ENCODE data around the gene SPDYE1.

SPDYE1 gene

DNA sequence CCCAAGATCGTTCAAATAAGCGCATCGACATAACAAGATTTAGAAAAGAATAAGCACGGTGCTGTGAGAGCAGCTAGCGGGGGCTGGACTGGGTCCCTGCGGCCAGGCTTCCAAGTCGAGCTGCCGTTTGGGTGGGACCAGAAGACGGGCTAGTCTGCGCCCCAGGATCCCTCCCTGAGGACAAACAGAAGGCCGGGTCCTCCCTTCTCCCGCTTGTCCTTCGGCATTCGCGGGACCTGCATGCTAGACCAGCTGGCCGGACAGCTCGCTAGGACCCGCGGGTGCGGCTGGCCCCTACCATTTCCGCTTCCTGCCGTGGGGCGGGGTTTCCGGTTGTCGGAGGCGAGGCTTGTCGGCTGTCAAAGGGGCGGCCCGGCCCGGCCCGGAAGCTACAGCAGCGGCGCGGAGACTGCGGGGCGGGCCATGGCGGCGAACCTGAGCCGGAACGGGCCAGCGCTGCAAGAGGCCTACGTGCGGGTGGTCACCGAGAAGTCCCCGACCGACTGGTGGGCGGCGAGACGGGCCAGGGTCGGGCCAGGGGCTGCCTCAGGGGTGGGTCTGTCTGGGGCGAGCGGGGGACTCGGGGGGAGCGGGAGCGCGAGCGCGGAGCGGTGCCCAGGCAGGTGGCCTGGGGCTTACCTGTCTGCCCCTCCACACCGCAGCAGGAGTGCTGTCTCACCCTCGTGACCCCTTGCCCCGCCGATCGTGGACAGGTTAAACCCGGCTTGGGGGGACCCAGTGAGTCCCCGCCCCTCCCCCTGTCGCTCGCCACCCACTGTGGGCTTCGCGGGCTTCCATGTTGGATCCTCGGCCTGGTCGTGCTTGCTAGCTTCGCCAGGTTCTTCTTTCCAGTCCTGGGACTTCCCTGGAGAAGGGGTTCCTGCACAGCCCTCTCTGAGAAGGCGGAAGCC is 46.9 kb downstream of the SPDYE1 start, which contains the start of gene DBNL:
Gene DBNL (plus strand): TSS at position 388 of the 911 bp plus-strand sequence. CDS start 36 bp downstream, at position 424.
- FAIRE-seq: no peak

DNA sequence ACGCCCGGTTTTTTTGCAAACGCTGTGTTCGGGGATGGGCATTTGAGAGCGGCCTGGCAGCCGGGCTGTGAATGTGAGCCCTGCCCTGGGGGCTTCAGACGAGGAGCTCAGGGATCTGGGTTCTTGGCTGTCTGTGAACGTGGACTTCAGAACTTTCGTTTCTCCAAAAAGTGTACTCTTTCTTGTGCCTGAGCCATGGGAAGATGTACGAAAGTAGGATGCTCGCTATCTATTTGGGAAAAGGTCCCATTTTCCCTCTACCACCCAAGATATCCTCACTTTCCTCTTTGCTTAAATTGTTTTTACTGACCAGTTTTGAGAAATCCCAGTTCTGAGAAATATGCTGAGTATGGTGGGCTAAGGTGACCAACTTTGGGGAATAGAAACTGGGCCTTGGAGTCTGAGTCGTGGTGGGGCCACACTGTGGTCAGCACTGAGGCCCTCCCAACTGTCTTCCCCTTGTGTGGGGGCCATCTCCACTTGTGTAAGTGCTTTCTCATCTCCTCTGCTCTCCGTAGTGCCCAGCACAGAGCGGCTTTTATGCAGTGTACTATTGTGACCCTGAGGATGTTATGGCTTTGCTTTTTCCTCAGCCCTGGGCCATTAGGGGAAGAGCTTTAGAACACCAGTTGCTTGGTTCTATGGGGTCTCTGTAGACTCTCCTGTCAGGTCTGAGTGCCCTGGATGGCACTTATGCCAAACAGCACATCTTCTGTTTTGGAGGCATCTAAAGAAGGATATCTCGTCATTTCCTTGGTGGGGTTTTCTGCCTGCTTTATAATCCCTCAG is 47.7 kb downstream of the SPDYE1 start:
- FAIRE-seq: no peak

DNA sequence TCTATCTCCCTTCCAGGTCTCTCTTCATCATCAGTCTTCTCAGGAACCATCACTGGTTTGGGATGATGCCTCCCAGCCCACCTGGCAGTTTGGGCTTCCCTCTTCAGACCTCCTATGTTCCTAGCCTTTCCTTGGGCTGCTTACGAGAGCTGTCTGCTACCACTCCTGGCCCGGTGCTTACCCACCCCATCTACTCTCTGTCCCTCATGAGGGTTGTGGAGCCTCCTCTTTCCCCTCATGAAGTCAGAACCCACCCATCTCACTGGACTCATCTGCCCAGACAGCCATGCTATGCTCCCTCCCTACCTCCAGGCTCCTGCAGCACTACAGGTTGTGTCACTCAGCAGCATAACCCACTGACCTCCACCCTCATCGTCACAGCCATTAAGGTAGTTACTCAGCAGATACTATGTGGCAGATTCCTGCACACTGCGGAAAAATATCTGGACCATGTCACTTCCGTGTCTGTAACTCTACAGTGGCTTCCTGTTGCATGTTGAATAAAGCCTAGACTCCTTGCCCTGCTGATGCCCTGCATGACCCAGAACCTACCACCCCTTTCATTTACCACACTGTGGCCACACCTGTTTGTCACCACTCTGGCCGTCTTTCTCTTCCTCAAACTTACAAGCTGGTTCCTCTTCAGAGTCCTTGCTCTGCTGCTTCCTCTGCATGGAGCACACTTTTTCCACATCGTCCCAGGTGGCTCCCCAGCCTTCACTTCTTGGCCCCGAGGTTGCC is 48.8 kb downstream of the SPDYE1 start:
- no peak for FAIRE-seq

DNA sequence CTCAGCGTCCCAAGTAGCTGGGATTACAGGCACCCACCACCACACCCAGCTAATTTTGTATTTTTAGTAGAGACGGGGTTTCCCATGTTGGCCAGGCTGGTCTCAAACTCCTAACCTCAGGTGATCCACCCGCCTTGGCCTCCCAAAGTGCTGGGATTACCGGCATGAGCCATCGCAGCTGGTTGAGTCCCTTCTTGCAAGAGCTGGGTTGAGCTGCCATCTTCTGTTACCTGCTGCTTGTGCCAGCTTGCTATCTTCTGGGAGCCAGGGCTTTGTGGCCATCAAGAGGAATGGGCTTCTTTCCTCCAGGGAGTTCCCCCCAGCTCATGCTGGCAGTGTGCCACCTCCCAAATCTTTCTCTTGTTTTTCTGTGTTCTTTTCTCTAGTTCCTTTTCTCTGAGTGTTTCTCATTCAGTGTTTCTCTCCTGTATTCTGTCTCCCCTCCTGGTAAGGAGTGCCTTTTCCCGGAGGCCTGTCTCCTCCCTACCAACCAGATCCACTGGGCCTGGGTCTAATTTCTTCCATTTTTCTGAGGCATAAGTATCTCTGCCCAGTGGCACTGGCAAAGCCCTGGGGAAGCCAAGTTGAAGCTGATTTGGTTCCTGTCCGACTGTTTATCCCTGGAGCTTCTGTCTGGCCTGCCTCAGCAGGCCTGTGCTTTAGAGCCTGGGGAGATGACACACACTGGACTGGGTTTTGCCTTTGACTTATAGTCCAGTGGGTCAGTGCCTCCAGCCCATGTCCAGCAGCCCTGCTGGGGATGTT is 50.5 kb downstream of the SPDYE1 start:
- FAIRE-seq: no peak

DNA sequence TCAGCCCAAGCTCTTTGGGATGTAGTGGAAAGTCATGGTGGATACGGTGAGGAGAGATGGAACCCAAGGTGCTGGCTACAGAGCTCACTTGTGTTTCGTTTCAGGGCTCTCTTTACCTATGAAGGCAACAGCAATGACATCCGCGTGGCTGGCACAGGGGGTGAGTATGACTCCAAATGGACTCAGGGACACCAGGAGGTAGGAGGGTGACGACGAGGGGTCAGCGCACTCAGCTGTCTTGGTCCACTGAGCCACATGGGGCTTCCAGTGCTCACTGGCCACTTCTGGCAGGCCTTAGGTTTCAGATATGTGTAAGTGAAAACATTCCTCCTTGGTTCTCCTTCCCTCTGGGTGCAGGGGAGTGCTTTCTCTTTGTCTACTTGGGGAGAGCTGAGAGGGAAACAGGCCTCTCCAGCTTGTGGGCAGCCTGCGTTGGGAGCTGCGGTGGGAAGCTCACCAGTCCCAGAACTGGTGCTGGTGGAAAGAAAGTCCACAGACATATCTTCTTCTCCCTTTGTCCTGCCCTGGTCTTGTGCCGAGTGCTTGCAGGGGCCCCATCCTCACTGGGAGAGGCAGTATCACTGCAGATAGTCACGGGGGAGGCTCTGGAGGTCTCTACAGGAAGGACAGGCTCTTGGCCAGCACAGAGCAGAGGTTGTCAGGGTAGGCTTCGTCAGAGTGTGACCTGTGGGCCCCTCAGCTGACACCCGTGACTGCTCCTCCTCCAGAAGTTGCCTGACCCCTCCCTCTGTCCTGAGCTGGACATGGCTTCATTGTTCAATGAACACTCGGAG is 52.6 kb downstream of the SPDYE1 start:
- no peak for FAIRE-seq

DNA sequence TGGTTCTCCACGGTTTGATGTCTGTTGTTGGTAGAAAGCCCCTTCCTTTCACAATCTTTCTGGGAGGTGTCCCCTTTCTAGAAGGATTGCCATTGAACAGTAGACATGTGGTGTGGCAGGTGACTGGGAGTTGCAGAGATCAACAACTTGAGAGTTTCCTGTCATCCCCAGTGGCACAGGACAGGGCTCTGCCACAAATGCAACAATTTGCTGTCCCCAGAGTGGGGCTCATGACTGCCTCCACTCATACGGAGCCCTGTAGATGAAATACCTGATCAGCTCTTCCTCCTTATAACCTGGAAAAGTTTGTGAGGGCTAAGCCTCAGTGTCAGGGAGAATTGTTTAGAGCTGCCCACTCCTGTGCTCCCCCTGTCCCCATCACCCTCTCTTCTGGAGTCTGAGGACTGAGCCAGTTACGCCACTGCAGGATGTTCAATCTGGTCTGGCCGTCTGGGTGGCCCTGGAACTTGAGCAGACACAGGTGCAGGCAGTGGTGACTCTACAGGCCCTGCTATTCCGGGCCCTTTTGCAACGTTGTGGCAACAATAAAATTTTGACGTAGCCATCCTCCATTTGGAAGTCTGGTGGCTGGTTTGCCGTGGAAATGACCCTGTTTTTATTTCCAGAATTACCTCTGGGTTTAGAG is 53.3 kb downstream of the SPDYE1 start:
- no peak for FAIRE-seq

DNA sequence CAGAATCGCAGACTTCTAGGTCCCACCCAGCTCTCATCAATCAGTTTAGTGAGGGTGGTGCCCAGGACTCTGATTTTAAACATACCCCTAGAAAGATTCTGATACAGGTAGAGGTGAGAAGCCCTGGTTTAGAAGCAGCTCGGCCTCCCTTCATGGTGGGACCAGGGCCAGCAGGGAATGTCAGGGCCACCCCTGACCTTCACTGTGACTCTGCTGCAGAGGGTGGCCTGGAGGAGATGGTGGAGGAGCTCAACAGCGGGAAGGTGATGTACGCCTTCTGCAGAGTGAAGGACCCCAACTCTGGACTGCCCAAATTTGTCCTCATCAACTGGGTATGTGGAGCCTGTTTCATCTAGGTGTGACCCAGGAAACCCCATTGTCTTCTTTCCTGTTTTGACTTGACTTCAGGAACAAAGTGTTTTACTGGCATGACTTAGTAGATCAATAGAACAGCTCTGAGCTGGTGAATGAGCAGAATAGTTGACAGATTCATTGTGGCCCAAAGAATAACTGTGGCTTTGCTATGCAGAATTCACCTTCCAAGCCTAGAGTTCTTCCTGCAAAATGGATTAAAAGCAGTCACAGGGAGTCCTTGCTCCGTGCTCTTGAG is 54.0 kb downstream of the SPDYE1 start:
- no peak for FAIRE-seq

DNA sequence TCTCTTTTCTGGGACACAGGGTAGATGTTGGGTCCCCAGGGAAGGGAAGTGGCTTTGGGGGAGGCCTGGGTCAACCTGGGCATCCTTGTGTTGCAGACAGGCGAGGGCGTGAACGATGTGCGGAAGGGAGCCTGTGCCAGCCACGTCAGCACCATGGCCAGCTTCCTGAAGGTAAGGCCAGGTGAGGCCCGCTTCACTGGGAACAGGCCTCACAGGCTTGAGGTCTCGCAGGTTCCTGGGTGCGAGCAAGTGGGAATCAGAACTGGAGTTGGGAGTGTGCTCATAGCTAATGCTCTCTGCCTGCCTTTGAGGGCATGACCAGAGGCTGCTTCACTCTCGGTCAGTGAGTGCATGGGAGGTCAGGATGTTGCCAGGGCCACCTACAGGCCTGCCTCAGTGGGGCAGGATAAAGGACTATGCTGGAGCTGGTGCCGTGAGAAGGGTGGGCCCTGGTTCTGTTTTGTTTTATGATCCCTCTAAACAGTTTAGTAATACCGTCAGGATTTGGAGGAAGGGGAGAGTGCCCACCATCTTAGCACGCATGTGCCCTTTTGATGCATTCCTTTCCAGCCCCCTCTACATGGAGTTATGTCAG is 55.2 kb downstream of the SPDYE1 start:
- no peak for FAIRE-seq

DNA sequence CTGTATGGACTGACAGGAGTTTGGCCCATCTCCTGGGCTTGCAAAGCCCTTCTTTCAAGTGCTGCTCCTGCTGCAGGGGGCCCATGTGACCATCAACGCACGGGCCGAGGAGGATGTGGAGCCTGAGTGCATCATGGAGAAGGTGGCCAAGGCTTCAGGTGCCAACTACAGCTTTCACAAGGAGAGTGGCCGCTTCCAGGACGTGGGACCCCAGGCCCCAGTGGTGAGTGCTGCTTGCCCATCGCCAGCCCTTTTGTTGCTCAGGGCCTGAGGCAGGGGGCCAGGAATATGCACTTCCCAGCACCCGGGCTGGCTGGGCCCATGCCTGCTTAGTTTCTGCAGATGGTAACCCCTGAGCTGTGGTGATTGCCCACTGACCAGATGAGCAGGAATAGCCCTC is 59.0 kb downstream of the SPDYE1 start:
- no peak for FAIRE-seq

DNA sequence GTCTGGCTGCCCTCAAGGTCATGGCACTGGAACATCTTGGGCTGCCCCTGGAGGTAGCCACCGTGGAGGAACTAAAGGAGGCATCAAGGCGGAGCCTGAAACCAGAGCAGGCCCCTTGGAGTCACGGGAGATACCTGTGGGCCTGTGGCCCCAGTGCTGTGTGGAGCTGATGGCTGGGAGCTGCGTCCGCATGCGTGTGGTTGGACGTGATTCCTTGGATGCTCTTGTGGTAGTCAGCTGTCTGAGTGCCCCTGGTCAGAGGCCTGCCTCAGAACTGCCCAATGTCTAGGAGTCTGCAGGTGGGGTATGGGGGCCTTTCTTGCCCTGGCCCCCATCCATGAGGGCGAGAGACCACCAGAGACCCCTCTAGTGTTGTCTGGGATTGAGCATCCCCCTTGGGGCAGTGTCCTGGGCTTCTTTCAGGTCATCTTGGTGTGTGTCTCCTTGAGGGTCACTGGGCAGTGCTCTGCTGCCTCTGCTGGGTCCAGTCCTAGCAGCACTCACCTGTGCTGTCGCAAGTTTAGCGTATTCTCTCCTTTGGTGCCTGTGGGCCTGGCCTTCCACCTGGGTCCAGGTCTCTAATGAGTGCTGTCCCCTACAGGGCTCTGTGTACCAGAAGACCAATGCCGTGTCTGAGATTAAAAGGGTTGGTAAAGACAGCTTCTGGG is 59.6 kb downstream of the SPDYE1 start:
- no peak for FAIRE-seq

DNA sequence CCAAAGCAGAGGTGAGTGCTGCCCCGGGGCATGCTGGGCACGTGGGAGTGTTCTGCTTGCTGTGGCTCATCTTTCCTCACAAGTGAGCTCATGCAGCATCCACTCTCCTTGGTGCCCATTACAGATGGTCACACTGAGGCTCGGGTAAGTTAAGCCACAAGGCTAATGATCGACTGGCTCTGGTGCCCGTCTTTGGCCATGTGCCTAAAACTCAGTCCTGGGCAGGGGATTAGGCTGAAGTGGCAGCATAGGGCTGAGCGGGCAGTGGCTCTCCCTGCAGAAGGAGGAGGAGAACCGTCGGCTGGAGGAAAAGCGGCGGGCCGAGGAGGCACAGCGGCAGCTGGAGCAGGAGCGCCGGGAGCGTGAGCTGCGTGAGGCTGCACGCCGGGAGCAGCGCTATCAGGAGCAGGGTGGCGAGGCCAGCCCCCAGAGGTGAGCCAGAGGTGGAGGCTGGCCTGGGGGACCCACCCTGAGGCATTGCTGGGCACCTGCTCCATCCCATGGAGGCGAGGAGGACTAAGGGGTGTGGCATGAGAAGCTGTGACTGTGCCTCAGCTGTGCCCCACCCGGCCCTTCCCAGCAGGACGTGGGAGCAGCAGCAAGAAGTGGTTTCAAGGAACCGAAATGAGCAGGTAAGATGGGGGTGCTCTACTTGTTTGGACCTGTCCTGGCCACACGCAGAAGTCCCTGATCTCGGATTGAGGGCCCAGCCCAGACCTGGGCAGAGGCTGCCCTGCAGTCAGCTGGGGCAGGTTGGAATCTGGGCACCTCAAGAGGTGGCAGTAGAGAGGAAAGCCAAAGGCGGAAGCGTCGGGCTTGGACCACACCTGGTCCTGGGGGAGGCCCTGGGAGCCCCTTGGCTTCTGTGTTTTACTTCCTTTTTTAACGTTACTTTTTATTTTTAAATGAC is 60.4 kb downstream of the SPDYE1 start:
- no peak for FAIRE-seq

DNA sequence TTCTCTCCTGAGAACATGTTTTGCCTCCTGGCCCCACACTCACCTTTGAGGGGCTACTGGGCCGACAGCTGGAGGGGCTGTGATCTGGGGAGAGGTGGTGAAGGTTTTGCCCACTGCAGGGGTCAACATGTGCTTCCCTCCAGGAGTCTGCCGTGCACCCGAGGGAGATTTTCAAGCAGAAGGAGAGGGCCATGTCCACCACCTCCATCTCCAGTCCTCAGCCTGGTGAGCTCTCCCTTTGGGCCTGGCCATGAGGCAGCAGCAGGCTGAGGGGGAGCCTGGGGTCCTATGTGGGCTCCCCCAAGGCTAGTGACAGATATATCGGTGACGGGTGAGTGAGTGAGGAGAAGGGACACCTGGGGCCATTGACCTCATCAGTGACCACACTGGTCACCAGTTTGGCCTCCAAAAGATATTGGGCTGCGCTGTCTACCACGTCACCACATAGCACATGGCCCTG is 61.1 kb downstream of the SPDYE1 start:
- FAIRE-seq: no peak

DNA sequence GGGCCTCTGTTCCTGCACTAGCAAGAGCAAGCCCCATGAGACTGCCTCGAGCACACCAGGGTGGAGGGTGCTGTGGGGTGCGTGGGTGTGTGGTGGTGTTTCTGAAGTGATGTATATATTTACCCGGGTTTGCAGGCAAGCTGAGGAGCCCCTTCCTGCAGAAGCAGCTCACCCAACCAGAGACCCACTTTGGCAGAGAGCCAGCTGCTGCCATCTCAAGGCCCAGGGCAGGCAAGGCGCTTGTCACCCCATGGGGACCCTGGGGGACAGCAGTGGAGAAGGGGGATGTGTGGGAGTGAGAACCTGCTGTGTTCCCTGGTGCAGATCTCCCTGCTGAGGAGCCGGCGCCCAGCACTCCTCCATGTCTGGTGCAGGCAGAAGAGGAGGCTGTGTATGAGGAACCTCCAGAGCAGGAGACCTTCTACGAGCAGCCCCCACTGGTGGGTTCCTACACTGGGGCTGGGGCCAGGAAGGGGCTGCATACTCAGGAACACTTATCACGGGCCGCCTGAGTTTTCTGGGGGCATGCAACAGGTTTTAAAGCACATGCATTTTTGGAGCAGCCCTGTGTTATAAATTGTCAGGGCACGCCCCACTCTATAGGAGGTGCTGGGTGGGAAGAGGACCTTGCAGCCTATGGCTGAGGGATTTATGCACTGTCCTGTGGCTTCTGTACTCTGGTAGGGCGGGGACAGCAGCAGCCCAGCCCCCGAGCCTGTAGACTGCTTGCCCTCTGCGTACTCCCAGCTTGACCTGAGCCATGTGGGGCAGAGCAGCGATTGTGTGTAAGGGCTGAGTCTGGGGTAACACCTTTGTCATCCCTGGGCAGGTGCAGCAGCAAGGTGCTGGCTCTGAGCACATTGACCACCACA is 61.8 kb downstream of the SPDYE1 start:
- no peak for FAIRE-seq
